GM12878 (cell line): Measurements from ENCODE around the gene MACROD2. TPM values are rescaled to one million over a fixed set of nuclear protein-coding genes. Genes with fewer than 3 reads are reported as not detected.

Source experiments
- ATAC-seq: fragments of 200-7000 bp; cut with Tn5 transposase; 3 replicates; pipeline ENCODE4 v1.9.1; 2020; ENCODE audit warnings: mild to moderate bottlenecking, moderate library complexity
- BruUV-seq: library from RNA; stranded (reverse); fragments of 400-500 nt; replicated peaks from 2 replicates; lab custom pipeline; 2021; lab: Mats Ljungman, UMichigan
- CTCF ChIA-PET: fragments of 300-600 bp; sonication (Branson Sonifier 250); formaldehyde crosslinking; extraction: SDS; loops from one replicate; lab custom pipeline; 2021; ENCODE audit warnings: inconsistent platforms; lab: Yijun Ruan, JAX
- POLR2A ChIA-PET: fragments of 350-600 bp; formaldehyde crosslinking; extraction: SDS; loops from one replicate; lab custom pipeline; 2021; ENCODE audit warnings: inconsistent platforms; lab: Charles Lee
- RAD21 ChIA-PET: fragments of 300-600 bp; sonication (Branson Sonifier 250); formaldehyde crosslinking; loops from one replicate; lab custom pipeline; 2023; ENCODE audit warnings: antibody characterized with exemption; ENCODE audit not compliant: unreplicated experiment; lab: Charles Lee
- SMC1A ChIA-PET: fragments of 300-600 bp; sonication (Branson Sonifier 250); formaldehyde crosslinking; loops from one replicate; lab custom pipeline; 2023; ENCODE audit not compliant: unreplicated experiment, uncharacterized antibody; lab: Charles Lee
- DNase-seq: peaks from one replicate; pipeline ENCODE4 v3.0.0-alpha.2; 2011; ENCODE audit warnings: low read depth, low spot score
- FAIRE-seq: peaks from 3 replicates; lab custom pipeline; 2011; peaks lifted over from hg19 to GRCh38; lab: Jason Lieb, UNC
- H2AFZ ChIP-seq: 2 replicates; pipeline ENCODE4 v1.6.0; 2011; ENCODE audit warnings: low read depth, low read length, control low read depth; ENCODE audit not compliant: control insufficient read depth
- H3K27ac ChIP-seq: 2 replicates; pipeline ENCODE4 v1.5.1; 2011; ENCODE audit warnings: control low read depth; ENCODE audit not compliant: control insufficient read depth, insufficient read depth
- H3K27me3 ChIP-seq, 2 experiments: replicated peaks in 1 of 2; 2 replicates each; pipeline versions ENCODE4 v1.6.0 to v1.6.1; 2011; ENCODE audit warnings: low read length in 1 of 2; ENCODE audit not compliant: control insufficient read depth in 2 of 2, insufficient read depth in 2 of 2
- H3K36me3 ChIP-seq, 2 experiments: 2 replicates each; pipeline ENCODE4 v1.5.1; 2011; ENCODE audit warnings: low read length in 1 of 2; ENCODE audit not compliant: control insufficient read depth in 2 of 2, insufficient read depth in 2 of 2
- H3K4me1 ChIP-seq: 2 replicates; pipeline ENCODE4 v1.6.1; 2011; ENCODE audit warnings: mild to moderate bottlenecking, low read length, moderate library complexity, mixed read lengths; ENCODE audit not compliant: control insufficient read depth, insufficient read depth
- H3K4me2 ChIP-seq: 2 replicates; pipeline ENCODE4 v1.6.0; 2011; ENCODE audit warnings: control low read depth; ENCODE audit not compliant: control insufficient read depth, insufficient read depth
- H3K4me3 ChIP-seq: fragments of 200-600 bp; sonication (generic); 2 replicates; pipeline ENCODE4 v1.5.1; 2016
- H3K79me2 ChIP-seq: 2 replicates; pipeline ENCODE4 v1.6.0; 2011; ENCODE audit warnings: low read length; ENCODE audit not compliant: control insufficient read depth, insufficient read depth
- H3K9ac ChIP-seq: 2 replicates; pipeline ENCODE4 v1.8.0; 2011; ENCODE audit warnings: low read length, control low read depth, mixed read lengths; ENCODE audit not compliant: control insufficient read depth, insufficient read depth
- H3K9me3 ChIP-seq: replicated peaks from 3 replicates; pipeline ENCODE4 v1.5.1; 2011; ENCODE audit warnings: mild to moderate bottlenecking, low read length; ENCODE audit not compliant: control insufficient read depth, insufficient read depth
- H4K20me1 ChIP-seq: 2 replicates; pipeline ENCODE4 v1.6.0; 2011; ENCODE audit not compliant: control insufficient read depth, insufficient read depth
- ATF7 ChIP-seq: fragments of 450-650 bp; IDR thresholded peaks from 2 replicates; pipeline ENCODE4 v1.6.1; 2016; ENCODE audit warnings: low read depth, mild to moderate bottlenecking
- CREM ChIP-seq: IDR thresholded peaks from 2 replicates; pipeline ENCODE4 v1.6.1; 2014; ENCODE audit warnings: antibody characterized with exemption, low read depth
- CTCF ChIP-seq, 3 experiments: IDR thresholded peaks in 2 of 3; conservative IDR thresholded peaks in 1 of 3; 2 replicates each; pipeline ENCODE4 v1.5.1; 2011; ENCODE audit warnings: low read depth in 3 of 3, low read length in 3 of 3, mild to moderate bottlenecking in 3 of 3, control low read depth in 2 of 3, moderate library complexity in 2 of 3, inconsistent platforms in 1 of 3, mixed read lengths in 1 of 3; ENCODE audit not compliant: control insufficient read depth in 2 of 3, insufficient read depth in 1 of 3; ENCODE audit errors: extremely low read depth in 1 of 3
- EP300 ChIP-seq, 2 experiments: fragments of 150-350 bp in 1 of 2; IDR thresholded peaks; 2 replicates each; pipeline ENCODE4 v1.6.1; 2011 to 2012; ENCODE audit warnings: low read depth in 2 of 2, low read length in 2 of 2, borderline replicate concordance in 1 of 2, improper control_type of control experiment in 1 of 2, inconsistent platforms in 1 of 2; ENCODE audit not compliant: control insufficient read depth in 1 of 2
- ETV6 ChIP-seq, 2 experiments: fragments of 450-650 bp in 1 of 2; IDR thresholded peaks in 1 of 2; conservative IDR thresholded peaks in 1 of 2; 2 replicates each; pipeline ENCODE4 v1.6.1; 2014; ENCODE audit warnings: antibody characterized with exemption in 1 of 2, borderline replicate concordance in 1 of 2, low read depth in 1 of 2, mild to moderate bottlenecking in 1 of 2, moderate library complexity in 1 of 2
- EZH2 ChIP-seq: IDR thresholded peaks from 2 replicates; pipeline ENCODE4 v1.6.1; 2012; ENCODE audit warnings: low read depth, mild to moderate bottlenecking, control low read depth, inconsistent platforms, low read length, borderline replicate concordance; ENCODE audit not compliant: control insufficient read depth
- HDAC6 ChIP-seq: fragments of 200-600 bp; sonication (generic); IDR thresholded peaks from one replicate; pipeline ENCODE4 v1.8.0; 2017; ENCODE audit warnings: antibody characterized with exemption; ENCODE audit not compliant: unreplicated experiment
- MTA3 ChIP-seq: IDR thresholded peaks from 2 replicates; pipeline ENCODE4 v1.6.1; 2012; ENCODE audit warnings: low read length, inconsistent platforms, borderline replicate concordance
- NKRF ChIP-seq: fragments of 450-650 bp; conservative IDR thresholded peaks from 2 replicates; pipeline ENCODE4 v1.6.1; 2017; ENCODE audit warnings: mild to moderate bottlenecking, moderate library complexity
- PAX5 ChIP-seq: IDR thresholded peaks from 2 replicates; pipeline ENCODE4 v1.6.1; 2011; ENCODE audit warnings: low read depth, low read length, borderline replicate concordance
- PBX3 ChIP-seq: IDR thresholded peaks from 2 replicates; pipeline ENCODE4 v1.6.1; 2011; ENCODE audit warnings: mild to moderate bottlenecking, low read depth, low read length, moderate library complexity; ENCODE audit not compliant: insufficient replicate concordance
- POLR2A ChIP-seq: IDR thresholded peaks from 2 replicates; pipeline ENCODE4 v1.6.1; 2011; ENCODE audit warnings: low read depth, mild to moderate bottlenecking, low read length
- STAT3 ChIP-seq: IDR thresholded peaks from 2 replicates; pipeline ENCODE4 v1.6.1; 2011; ENCODE audit warnings: low read depth, low read length, improper control_type of control experiment
- SUZ12 ChIP-seq: fragments of 200-600 bp; sonication (generic); IDR thresholded peaks from one replicate; pipeline ENCODE4 v1.6.1; 2018; ENCODE audit warnings: antibody characterized with exemption, mild to moderate bottlenecking; ENCODE audit not compliant: unreplicated experiment
- TCF3 ChIP-seq: IDR thresholded peaks from 2 replicates; pipeline ENCODE4 v1.6.1; 2012; ENCODE audit warnings: low read depth, mild to moderate bottlenecking, low read length, borderline replicate concordance; ENCODE audit not compliant: insufficient read depth
- YBX1 ChIP-seq: fragments of 450-650 bp; IDR thresholded peaks from 2 replicates; pipeline ENCODE4 v1.6.1; 2016; ENCODE audit warnings: antibody characterized with exemption
- YY1 ChIP-seq: IDR thresholded peaks from 2 replicates; pipeline ENCODE4 v1.6.1; 2011; ENCODE audit warnings: low read depth, mild to moderate bottlenecking, low read length
- ZNF622 ChIP-seq: fragments of 450-650 bp; IDR thresholded peaks from 2 replicates; pipeline ENCODE4 v1.6.1; 2017; ENCODE audit warnings: mild to moderate bottlenecking, inconsistent platforms
- WGBS: methylation state at CpG from one replicate; pipeline ENCODE4 v1.1.6; 2016; ENCODE audit warnings: low lambda C conversion rate; ENCODE audit not compliant: insufficient replicate concordance, insufficient coverage; ENCODE audit errors: missing lambda C conversion rate; 5-methylcytosine and 5-hydroxymethylcytosine counted together
- in situ Hi-C: fragments of 300-500 bp; cut with MboI; formaldehyde crosslinking; loops from 9 replicates; pipeline ENCODE4 v1.14.3; 2018; ENCODE audit warnings: mixed read lengths
- intact Hi-C: fragments of 100-400 bp; cut with micrococcal nuclease; formaldehyde crosslinking; loops from one replicate; pipeline ENCODE4 v1.14.2; 2022; ENCODE audit not compliant: unreplicated experiment
- polyA plus RNA-seq, 11 experiments: library from polyadenylated mRNA; depleted of rRNA in 4 of 11; unstranded in 6 of 11; stranded (reverse) in 5 of 11; fragments of >200 nt; fragmentation: Nextera tagmentation in 4 of 11; fragmentation: Illumina TruSeq in 1 of 11; extraction: Ambion mirVana in 4 of 11; extraction: Trizol in 1 of 11; gene quantifications; 1 replicate in 1 of 11; 2 replicates in 10 of 11; pipeline versions ENCODE4 v1.2.1 to v1.2.3, GENCODE V29; 2011 to 2016; ENCODE audit warnings: inconsistent platforms in 2 of 11, missing spikeins in 2 of 11, low read depth in 1 of 11
- total RNA-seq, 4 experiments: library from RNA; depleted of rRNA in 3 of 4; stranded (reverse); fragments of >200 nt in 3 of 4; fragmentation: Illumina TruSeq in 1 of 4; extraction: Trizol in 1 of 4; gene quantifications; 2 replicates each; pipeline versions ENCODE4 v1.2.1 to v1.2.3, GENCODE V29; 2013 to 2021
- TF ChIP-seq, protein P1 (sequence below): IDR thresholded peaks from 2 replicates; pipeline ENCODE4 v1.6.1; 2011; ENCODE audit warnings: borderline replicate concordance, low read depth, mild to moderate bottlenecking, moderate library complexity, low read length; ENCODE audit not compliant: insufficient read depth, poor library complexity, severe bottlenecking

MACROD2 gene
- total and polyA plus RNA-seq, 10 of the 15 experiments (the other 5 are each of a cell fraction or from before 2014, with no cell fraction given): 1.1 to 21.5 (median 2.2) TPM

GRCh38 chr20:14407336-14407735 lies 412.0 kb downstream of the MACROD2 start:
- Histone ChIP-seq H3K4me1 (no peaks in the 10 kb centered on the region), H3K4me3 (no peak overlapping the region), H3K79me2 (no peaks in the 10 kb centered on the region), H3K9me3 (no peaks in the 10 kb centered on the region), H3K9ac (no peak overlapping the region), H3K27ac (no peak overlapping the region), H3K4me2 (no peak overlapping the region), H2AFZ (no peak overlapping the region), H3K36me3 (no peaks in the 10 kb centered on the region), H4K20me1 (no peaks in the 10 kb centered on the region), H3K27me3 (no peaks in the 10 kb centered on the region)
- peak; percentile 14; the same call in 2 of the 3 replicates for ATAC-seq
- ChIA-PET RAD21 (no interaction called here), POLR2A (no interaction called here), CTCF (no interaction called here), SMC1A (interaction anchor here (0.6 to 1.5 kb wide), 3 partner anchors 70 to 731 kb away, joined by 3 to 4 read pairs (median 3); partner anchors contain the start of gene FLRT3)
- BruUV-seq: no TSS peak
- no peak for DNase-seq
- no peak for FAIRE-seq
- 9% methylated on average over 3 of the region's 3 CpGs for WGBS
- TF ChIP-seq STAT3 (no peak), ATF7 (no peak), ETV6 (conservative IDR thresholded peaks at IDR 0.05 in 1 of 2, IDR thresholded peaks at IDR 0.05 in 1 of 2; ENCODE audit: borderline replicate concordance in 1 of 2, low read depth in 1 of 2) (no peak), YBX1 (no peak), PBX3 (no peak), CREM (no peak), POLR2A (no peak), SUZ12 (no peak), YY1 (no peak), EP300 (IDR thresholded peaks at IDR 0.05; ENCODE audit: borderline replicate concordance in 1 of 2, control insufficient read depth in 1 of 2, low read depth in 2 of 2, low read length in 2 of 2) (no peak), EZH2 (no peak), MTA3 (no peak), PAX5 (no peak), NKRF (no peak), CTCF (IDR thresholded peaks at IDR 0.05 in 2 of 3, conservative IDR thresholded peaks at IDR 0.05 in 1 of 3; ENCODE audit: control insufficient read depth in 2 of 3, extremely low read depth in 1 of 3, insufficient read depth in 1 of 3, low read depth in 3 of 3, low read length in 3 of 3) (no peak), ZNF622 (no peak), TCF3 (no peak), HDAC6 (no peak)
- TF ChIP-seq, protein P1, sequence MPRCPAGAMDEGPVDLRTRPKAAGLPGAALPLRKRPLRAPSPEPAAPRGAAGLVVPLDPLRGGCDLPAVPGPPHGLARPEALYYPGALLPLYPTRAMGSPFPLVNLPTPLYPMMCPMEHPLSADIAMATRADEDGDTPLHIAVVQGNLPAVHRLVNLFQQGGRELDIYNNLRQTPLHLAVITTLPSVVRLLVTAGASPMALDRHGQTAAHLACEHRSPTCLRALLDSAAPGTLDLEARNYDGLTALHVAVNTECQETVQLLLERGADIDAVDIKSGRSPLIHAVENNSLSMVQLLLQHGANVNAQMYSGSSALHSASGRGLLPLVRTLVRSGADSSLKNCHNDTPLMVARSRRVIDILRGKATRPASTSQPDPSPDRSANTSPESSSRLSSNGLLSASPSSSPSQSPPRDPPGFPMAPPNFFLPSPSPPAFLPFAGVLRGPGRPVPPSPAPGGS: no peak
- in situ Hi-C loops: no loop called here
- intact Hi-C loops: no loop called here
